Mucosa of descending colon (tissue), 3 donors: ENCODE results near the gene BTBD2. TPM values are rescaled to one million over a fixed set of nuclear protein-coding genes. Genes with fewer than 3 reads are reported as not detected.

Source experiments
- ATAC-seq: fragments of 200-7000 bp; cut with Tn5 transposase; one replicate; pipeline ENCODE4 v1.9.1; 2020; ENCODE audit warnings: mild to moderate bottlenecking, moderate library complexity
- DNase-seq, 3 donors: peaks; one replicate each; pipeline ENCODE4 v3.0.0-alpha.2; 2020
- H3K36me3 ChIP-seq: fragments of 200-600 bp; one replicate; pipeline ENCODE4 v1.8.0; 2021; ENCODE audit warnings: low read depth, mild to moderate bottlenecking
- H3K4me1 ChIP-seq: fragments of 200-600 bp; one replicate; pipeline ENCODE4 v1.8.0; 2021; ENCODE audit warnings: low read depth, mild to moderate bottlenecking
- H3K4me3 ChIP-seq: fragments of 200-600 bp; one replicate; pipeline ENCODE4 v1.8.0; 2021; ENCODE audit warnings: mild to moderate bottlenecking
- H3K9me3 ChIP-seq: fragments of 200-600 bp; one replicate; pipeline ENCODE4 v1.8.0; 2021; ENCODE audit warnings: mild to moderate bottlenecking
- intact Hi-C, 2 donors: fragments of 100-400 bp; cut with DNase I in 1 of 2; cut with micrococcal nuclease in 1 of 2; formaldehyde crosslinking; loops; one replicate each; pipeline versions ENCODE4 v1.11.0 to v1.11.1; 2022; cut with DNase I, micrococcal nuclease
- total RNA-seq, 3 donors: library from RNA; stranded (reverse); fragmentation: NEBNext Ultra II Directional in 2 of 3; extraction: Animal tissue kit (Norgen Biotek cat#: 25700) in 2 of 3; gene quantifications; one replicate each; pipeline versions ENCODE4 v1.2.1 to v1.2.4, GENCODE V29; 2021 to 2023
- TF ChIP-seq, protein P1 (sequence below): fragments of 200-600 bp; IDR thresholded peaks from one replicate; pipeline ENCODE4 v1.8.0; 2022; ENCODE audit warnings: antibody characterized with exemption, mild to moderate bottlenecking
- donor health status: DM: no; HTN: no; CAD: no; lungs with moderate emphysema.
- donor health status: DM: no; HTN: no; CAD: no.
- donor health status: DM: no; HTN: yes; CAD: no.

The BTBD2 gene
- total RNA-seq, 3 donors from 2014 or later: 66.0 to 82.3 (median 71.5) TPM

DNA sequence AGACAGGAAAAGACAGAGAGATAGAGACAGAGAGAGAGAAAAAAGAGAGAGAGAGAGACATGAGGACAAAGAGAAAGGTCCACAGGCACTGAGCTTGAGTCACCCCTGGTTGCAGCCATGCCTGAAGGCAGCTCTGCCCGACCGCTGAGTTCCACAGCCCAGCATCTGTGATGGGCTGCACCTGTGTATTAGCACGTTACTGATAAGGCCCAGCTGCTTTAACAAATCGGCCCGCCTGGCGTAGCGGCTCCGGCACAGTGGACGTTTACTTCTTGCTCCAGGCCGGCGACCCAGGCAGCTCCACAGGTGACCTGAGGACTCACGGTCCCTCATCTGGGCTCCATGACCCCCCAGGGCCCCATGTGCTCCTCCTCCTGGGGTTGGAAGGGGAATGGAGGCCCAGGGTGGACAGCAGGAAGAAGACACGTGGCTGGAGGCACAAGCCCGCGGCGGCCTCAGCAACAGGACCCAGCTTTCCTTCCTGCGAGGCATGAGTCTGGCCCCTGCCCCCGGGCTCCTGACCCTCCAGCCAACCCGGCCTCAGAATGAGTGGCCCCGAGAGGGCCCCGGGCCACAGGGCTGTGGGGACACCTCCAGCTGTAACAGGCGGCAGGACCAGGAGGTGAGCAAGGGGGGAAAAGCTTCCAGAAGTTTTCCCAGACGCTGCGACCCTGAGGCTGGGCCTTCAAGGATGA is 78.5 kb downstream of the BTBD2 start:
- H3K36me3 ChIP-seq: no peaks in the 10 kb centered on the region
- TF ChIP-seq, protein P1, sequence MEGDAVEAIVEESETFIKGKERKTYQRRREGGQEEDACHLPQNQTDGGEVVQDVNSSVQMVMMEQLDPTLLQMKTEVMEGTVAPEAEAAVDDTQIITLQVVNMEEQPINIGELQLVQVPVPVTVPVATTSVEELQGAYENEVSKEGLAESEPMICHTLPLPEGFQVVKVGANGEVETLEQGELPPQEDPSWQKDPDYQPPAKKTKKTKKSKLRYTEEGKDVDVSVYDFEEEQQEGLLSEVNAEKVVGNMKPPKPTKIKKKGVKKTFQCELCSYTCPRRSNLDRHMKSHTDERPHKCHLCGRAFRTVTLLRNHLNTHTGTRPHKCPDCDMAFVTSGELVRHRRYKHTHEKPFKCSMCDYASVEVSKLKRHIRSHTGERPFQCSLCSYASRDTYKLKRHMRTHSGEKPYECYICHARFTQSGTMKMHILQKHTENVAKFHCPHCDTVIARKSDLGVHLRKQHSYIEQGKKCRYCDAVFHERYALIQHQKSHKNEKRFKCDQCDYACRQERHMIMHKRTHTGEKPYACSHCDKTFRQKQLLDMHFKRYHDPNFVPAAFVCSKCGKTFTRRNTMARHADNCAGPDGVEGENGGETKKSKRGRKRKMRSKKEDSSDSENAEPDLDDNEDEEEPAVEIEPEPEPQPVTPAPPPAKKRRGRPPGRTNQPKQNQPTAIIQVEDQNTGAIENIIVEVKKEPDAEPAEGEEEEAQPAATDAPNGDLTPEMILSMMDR: no peak
- H3K4me1 ChIP-seq: peaks cover 9% of the 10 kb centered on the region
- intact Hi-C loops: no loop called here
- no peak for ATAC-seq
- no peaks in the 10 kb centered on the region for H3K9me3 ChIP-seq
- no peak overlapping the region for H3K4me3 ChIP-seq
- DNase-seq: peak in 1 of 3 donors; percentile 56

DNA sequence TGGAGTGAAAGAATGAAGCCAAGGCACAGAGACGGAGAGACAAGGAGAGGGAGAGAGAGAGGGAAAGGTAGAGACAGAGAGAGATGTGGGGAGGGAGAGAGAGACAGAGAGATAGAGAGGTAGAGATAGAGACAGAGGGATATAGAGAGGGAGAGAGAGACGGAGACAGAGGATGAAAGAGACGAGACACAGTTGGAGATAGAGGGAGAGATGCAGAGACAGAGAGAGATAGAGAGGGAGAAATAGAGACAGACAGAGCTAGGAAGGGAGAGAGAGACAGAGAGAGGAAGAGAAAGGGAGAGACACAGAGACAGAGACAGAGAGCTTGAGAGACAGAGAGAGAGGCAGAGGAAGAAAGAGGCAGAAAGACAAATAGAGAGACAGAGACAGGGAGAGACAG is 79.1 kb downstream of the BTBD2 start:
- Histone ChIP-seq H3K36me3 (no peaks in the 10 kb centered on the region), H3K9me3 (no peaks in the 10 kb centered on the region), H3K4me1 (peaks cover 9% of the 10 kb centered on the region), H3K4me3 (no peak overlapping the region)
- ATAC-seq (no peak), DNase-seq (no peak)
- intact Hi-C loops: no loop called here
- TF ChIP-seq, protein P1: no peak

DNA sequence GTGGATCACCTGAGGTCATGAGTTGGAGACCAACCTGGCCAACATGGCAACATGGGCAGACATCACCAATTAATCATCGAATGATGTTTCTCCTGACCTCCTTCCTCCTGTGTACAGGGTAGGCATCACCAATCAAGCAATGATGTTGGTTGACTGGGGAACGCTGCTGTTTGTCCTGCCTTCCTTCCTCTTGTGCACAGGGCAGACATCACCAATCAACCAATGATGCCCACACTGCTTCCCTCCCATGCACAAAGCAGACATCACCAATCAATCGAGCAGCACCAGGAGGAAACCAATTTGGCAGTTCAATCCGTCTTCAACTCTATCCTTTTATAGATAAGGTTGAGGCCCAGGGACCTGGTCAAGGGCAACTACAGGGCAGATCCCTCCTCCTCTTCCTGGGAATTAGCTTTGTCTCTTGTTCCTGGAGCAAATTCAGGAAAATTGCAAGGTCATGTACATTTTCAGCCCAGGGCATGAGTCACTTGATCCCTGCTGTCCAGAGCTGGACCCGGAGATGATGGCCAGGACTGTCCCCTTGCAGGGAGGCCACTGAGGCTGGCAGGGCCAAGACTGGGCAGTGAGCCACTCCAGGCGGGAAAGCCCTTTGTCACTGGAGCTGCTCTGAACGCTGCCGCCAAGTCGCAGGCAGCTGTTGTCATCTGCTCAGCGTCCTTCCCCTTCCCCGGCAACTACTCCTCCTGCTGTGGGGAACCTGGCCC is 79.9 kb downstream of the BTBD2 start:
- no peak overlapping the region for H3K4me3 ChIP-seq
- TF ChIP-seq, protein P1: no peak
- peak; percentile 58 for ATAC-seq
- H3K4me1 ChIP-seq: peaks cover 9% of the 10 kb centered on the region
- no peaks in the 10 kb centered on the region for H3K9me3 ChIP-seq
- intact Hi-C loops: no loop called here
- no peaks in the 10 kb centered on the region for H3K36me3 ChIP-seq
- DNase-seq: no peak

Other genes with a start within 250 kb of the BTBD2 start
- gene ATP8B3, start 203.4 kb downstream of the BTBD2 start, total RNA-seq: 1 to 10 TPM in 1 of 3 donors, under 1 TPM in 2; 0.55 to 1.2 (median 0.80) TPM
- gene REXO1, start 167.2 kb downstream of the BTBD2 start, total RNA-seq: 10 to 100 TPM; 45.4 to 54.3 (median 50.2) TPM
- 10 to 100 TPM; 22.6 to 26.5 (median 25.6) TPM for gene KLF16, start 152.1 kb downstream of the BTBD2 start, total RNA-seq
- gene ABHD17A, start 130.2 kb downstream of the BTBD2 start, total RNA-seq: 10 to 100 TPM; 60.9 to 65.8 (median 65.8) TPM
- gene ADAT3, start 110.3 kb downstream of the BTBD2 start, total RNA-seq: 10 to 100 TPM; 12.5 to 21.9 (median 19.6) TPM
- gene SCAMP4, start 110.3 kb downstream of the BTBD2 start, total RNA-seq: 10 to 100 TPM; 57.2 to 61.3 (median 59.8) TPM
- gene CSNK1G2, start 74.5 kb downstream of the BTBD2 start, total RNA-seq: 10 to 100 TPM; 51.8 to 58.6 (median 56.7) TPM
- gene MKNK2, start 35.5 kb upstream of the BTBD2 start, total RNA-seq: 100 to 1,000 TPM; 252 to 330 (median 304) TPM
- gene MOB3A, start 80.6 kb upstream of the BTBD2 start, total RNA-seq: 10 to 100 TPM; 39.8 to 76.8 (median 43.7) TPM
- gene IZUMO4, start 81.2 kb upstream of the BTBD2 start, total RNA-seq: 1 to 10 TPM; 2.2 to 5.3 (median 3.4) TPM
- 100 to 1,000 TPM; 103 to 120 (median 103) TPM for gene AP3D1, start 135.9 kb upstream of the BTBD2 start, total RNA-seq
- gene DOT1L, start 148.2 kb upstream of the BTBD2 start, total RNA-seq: 10 to 100 TPM; 38.1 to 48.1 (median 44.5) TPM
- 100 to 1,000 TPM; 132 to 231 (median 189) TPM for gene PLEKHJ1, start 220.6 kb upstream of the BTBD2 start, total RNA-seq
- gene SF3A2, start 221.1 kb upstream of the BTBD2 start, total RNA-seq: 10 to 100 TPM; 60.6 to 81.2 (median 68.2) TPM
- gene AMH, start 233.6 kb upstream of the BTBD2 start, total RNA-seq: 1 to 10 TPM; 2.7 to 5.1 (median 3.8) TPM
- 1 to 10 TPM in 1 of 3 donors, under 1 TPM in 2; 0.38 to 2.4 (median 0.87) TPM for gene JSRP1, start 240.7 kb upstream of the BTBD2 start, total RNA-seq